NCI-H748 treated with DMSO at 0.1 percent for 48 hours (cell line): ENCODE results near the gene ALDOA.
"Not testable (repeated sequence)": the region's sequence is repeated elsewhere in the genome, so short reads cannot be mapped to it uniquely, and the experiment has no call there.

Source experiments
- DNase-seq: peaks from one replicate; lab custom pipeline; 2025; lab: John Stamatoyannopoulos, UW

Gene ALDOA

GRCh38 chr16:30091474-30092372 lies 26.2 kb downstream of the ALDOA start, which contains the start of gene TBX6:
Gene TBX6, minus strand, starts transcription at chr16:30091924. Its CDS starts 731 bp downstream, at chr16:30091193.
- peak; percentile 55 for DNase-seq

GRCh38 chr16:30092373-30093010 lies 26.9 kb downstream of the ALDOA start:
- DNase-seq = peak; percentile 3

- DNase-seq = no peak
Observed at GRCh38 chr16:30094541-30095165, 29.1 kb downstream of the ALDOA start.

GRCh38 chr16:30095166-30096078 lies 29.9 kb downstream of the ALDOA start:
- DNase-seq = no peak

GRCh38 chr16:30096105-30096861 lies 30.7 kb downstream of the ALDOA start, which contains the start of gene YPEL3:
Gene YPEL3, minus strand, starts transcription at chr16:30096213. Its CDS starts 731 bp downstream, at chr16:30095482.
- peak; percentile 42 for DNase-seq

- no peak for DNase-seq
Observed at GRCh38 chr16:30096862-30097563, 31.5 kb downstream of the ALDOA start.

- DNase-seq = no peak
Observed at GRCh38 chr16:30104090-30104489, 38.5 kb downstream of the ALDOA start.

- no peak for DNase-seq
Observed at GRCh38 chr16:30104492-30104891, 38.9 kb downstream of the ALDOA start.

- no peak for DNase-seq
Observed at GRCh38 chr16:30108059-30108850, 42.7 kb downstream of the ALDOA start.

GRCh38 chr16:30110661-30111060 lies 45.1 kb downstream of the ALDOA start:
- no peak for DNase-seq

- no peak for DNase-seq
Observed at GRCh38 chr16:30112197-30113030, 46.9 kb downstream of the ALDOA start.

- no peak for DNase-seq
Observed at GRCh38 chr16:30113031-30113710, 47.6 kb downstream of the ALDOA start, which contains the start of gene GDPD3. Gene GDPD3, minus strand, starts transcription at chr16:30113537. Its CDS starts 59 bp downstream, at chr16:30113478.

GRCh38 chr16:30113711-30114333 lies 48.3 kb downstream of the ALDOA start:
- DNase-seq = no peak

GRCh38 chr16:30114411-30114810 lies 48.9 kb downstream of the ALDOA start:
- DNase-seq = no peak

- not testable (repeated sequence) for DNase-seq
Observed at GRCh38 chr16:30114833-30115232, 49.3 kb downstream of the ALDOA start.

GRCh38 chr16:30115238-30115637 lies 49.7 kb downstream of the ALDOA start:
- no peak for DNase-seq
